ENCODE data around the gene CLDN14. TPM values are rescaled to one million over a fixed set of nuclear protein-coding genes. Genes with fewer than 3 reads are reported as not detected.
A peak's percentile ranks its signal among the peaks of the same experiment; 100 is the strongest.

Gene CLDN14
- total RNA-seq, 2 experiments from 2014 or later: not detected

- BruUV-seq (replicated peaks): no TSS peak
- intact Hi-C loops (cut with micrococcal nuclease; ENCODE audit: unreplicated experiment): loop anchor here (10.0 kb wide), 2 partner anchors 345 to 755 kb away; partner anchors contain the start of gene VPS26C
- POLR2A ChIA-PET: no interaction called here
Measured at GRCh38 chr21:36509973-36510664, 30.2 kb upstream of the CLDN14 start.

GRCh38 chr21:36508948-36509347, 29.0 kb upstream of the CLDN14 start:
- CTCF ChIA-PET (ENCODE audit: unreplicated experiment): no interaction called here
- H3K79me2 ChIP-seq (ENCODE audit: insufficient read depth, low read depth, low read length): no peaks in the 10 kb centered on the region

More at GRCh38 chr21:36509973-36510664, 30.2 kb upstream of the CLDN14 start:
- DNase-seq (ENCODE audit: low spot score): no peak
- Histone ChIP-seq H3K4me3 (ENCODE audit: low read depth, low read length, poor library complexity, severe bottlenecking) (no peak overlapping the region), H3K36me3 (ENCODE audit: insufficient read depth, low read length) (no peaks in the 10 kb centered on the region), H3K4me2 (ENCODE audit: low read length) (no peak overlapping the region), H3K4me1 (ENCODE audit: insufficient read depth, low read length, poor library complexity, severe bottlenecking) (peaks cover 78% of the 10 kb centered on the region), H3K79me2 (ENCODE audit: insufficient read depth, low read depth, low read length) (no peaks in the 10 kb centered on the region), H2AFZ (ENCODE audit: low read length) (peak overlapping the region; percentile 75; the same call in 1 of the 2 replicates), H4K20me1 (ENCODE audit: insufficient read depth, low read length) (no peaks in the 10 kb centered on the region), H3K27ac (ENCODE audit: low read depth, low read length, poor library complexity, severe bottlenecking) (no peak overlapping the region), H3K9me3 (ENCODE audit: low read length) (no peaks in the 10 kb centered on the region), H3K9me2 (ENCODE audit: insufficient read depth, low read length) (no peaks in the 10 kb centered on the region)
- CTCF ChIA-PET (ENCODE audit: unreplicated experiment): no interaction called here
- TF ChIP-seq EZH2phosphoT487 (IDR thresholded peaks at IDR 0.05; ENCODE audit: borderline replicate concordance, low read depth, low read length) (no peak), CTCF (conservative IDR thresholded peaks at IDR 0.05; ENCODE audit: low read length) (no peak)

More at GRCh38 chr21:36508948-36509347, 29.0 kb upstream of the CLDN14 start:
- H3K9me3 ChIP-seq (ENCODE audit: low read length): no peaks in the 10 kb centered on the region
- TF ChIP-seq CTCF (conservative IDR thresholded peaks at IDR 0.05; ENCODE audit: low read length) (no peak), EZH2phosphoT487 (IDR thresholded peaks at IDR 0.05; ENCODE audit: borderline replicate concordance, low read depth, low read length) (no peak)
- POLR2A ChIA-PET: no interaction called here
- BruUV-seq (replicated peaks): no TSS peak
- H3K4me3 ChIP-seq (ENCODE audit: low read depth, low read length, poor library complexity, severe bottlenecking): no peak overlapping the region
- H4K20me1 ChIP-seq (ENCODE audit: insufficient read depth, low read length): no peaks in the 10 kb centered on the region
- no peak overlapping the region for H2AFZ ChIP-seq (ENCODE audit: low read length)
- H3K27ac ChIP-seq (ENCODE audit: low read depth, low read length, poor library complexity, severe bottlenecking): no peak overlapping the region
- H3K9me2 ChIP-seq (ENCODE audit: insufficient read depth, low read length): no peaks in the 10 kb centered on the region
- H3K4me1 ChIP-seq (ENCODE audit: insufficient read depth, low read length, poor library complexity, severe bottlenecking): peaks cover 75% of the 10 kb centered on the region
- DNase-seq (ENCODE audit: low spot score): no peak
- intact Hi-C loops (cut with micrococcal nuclease; ENCODE audit: unreplicated experiment): loop anchor here (10.0 kb wide), 1 partner anchor 346 kb away; no protein-coding TSS in a partner anchor
- H3K36me3 ChIP-seq (ENCODE audit: insufficient read depth, low read length): no peaks in the 10 kb centered on the region
- no peak overlapping the region for H3K4me2 ChIP-seq (ENCODE audit: low read length)
